Stimulated activated CD4-positive, alpha-beta T cell treated with anti-CD3 and anti-CD28 coated beads, Interleukin-15, amount 100 ng/mL, for 48 hours (primary cell): ENCODE data around the gene IFT57.

Experiments
- DNase-seq, 2 donors: peaks; one replicate each; pipeline ENCODE4 v3.0.0-alpha.2; 2020; ENCODE audit warnings: low read depth in 2 of 2

The IFT57 gene

DNA sequence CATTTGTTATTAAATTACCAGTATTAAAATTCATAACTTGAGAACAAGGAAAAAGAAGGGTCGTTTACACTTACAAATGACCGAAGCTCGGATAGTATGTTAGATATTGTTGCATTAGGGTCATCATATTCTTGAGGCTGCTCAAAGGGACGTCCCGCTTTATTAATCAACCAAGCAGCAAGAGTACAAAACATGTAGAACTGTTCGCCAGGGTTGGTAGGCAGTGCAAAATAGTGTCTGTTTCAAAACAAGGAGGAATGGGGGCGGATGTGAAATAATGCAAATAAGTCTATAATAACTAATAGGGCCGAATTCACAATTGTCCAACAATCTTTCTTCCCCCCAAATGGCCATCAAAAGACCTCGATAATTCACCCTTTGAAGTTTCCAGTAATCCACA, 2.9 kb downstream of the IFT57 start:
- no peak for DNase-seq

GRCh38 chr3:108218811-108219210, 3.4 kb downstream of the IFT57 start:
- no peak for DNase-seq

DNA sequence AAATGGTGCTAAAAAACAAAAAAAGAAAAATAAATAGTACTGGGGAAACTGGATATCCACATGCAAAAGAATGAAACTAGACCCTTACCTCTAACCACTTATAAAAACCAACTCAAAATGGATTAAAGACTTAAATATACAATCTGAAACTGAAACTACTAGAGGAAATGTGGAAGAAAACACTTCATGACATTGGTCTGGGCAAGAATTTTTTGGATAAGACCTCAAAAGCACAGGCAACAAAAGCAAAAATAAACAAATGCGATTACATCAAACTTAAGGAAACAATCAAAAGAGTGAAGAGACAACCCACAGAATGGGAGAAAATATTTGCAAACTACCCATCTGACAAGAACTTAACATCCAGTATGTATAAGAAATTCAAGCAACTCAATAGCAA, 6.4 kb downstream of the IFT57 start:
- no peak for DNase-seq

DNA sequence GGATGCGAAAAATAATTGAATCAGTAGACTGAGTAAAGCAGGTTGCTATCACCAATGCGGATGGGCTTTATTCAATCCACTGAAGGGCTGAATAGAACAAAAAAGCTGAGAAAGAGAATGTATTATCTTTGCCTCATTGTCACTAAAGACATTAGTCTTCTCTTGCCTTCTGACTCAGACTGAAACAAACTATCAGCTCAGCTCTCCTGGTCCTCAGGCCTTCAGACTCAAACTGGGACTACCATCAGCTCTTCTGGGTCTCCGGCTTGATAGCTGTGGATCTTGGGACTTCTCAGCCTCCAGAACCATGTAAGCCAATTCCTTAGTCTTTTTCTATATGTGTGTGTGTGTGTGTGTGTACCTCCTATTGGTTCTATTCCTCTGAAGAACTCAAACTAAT, 12.6 kb downstream of the IFT57 start:
- no peak for DNase-seq

- no peak for DNase-seq
These were observed 13.4 kb downstream of the IFT57 start for GRCh38 chr3:108208831-108209230.

DNA sequence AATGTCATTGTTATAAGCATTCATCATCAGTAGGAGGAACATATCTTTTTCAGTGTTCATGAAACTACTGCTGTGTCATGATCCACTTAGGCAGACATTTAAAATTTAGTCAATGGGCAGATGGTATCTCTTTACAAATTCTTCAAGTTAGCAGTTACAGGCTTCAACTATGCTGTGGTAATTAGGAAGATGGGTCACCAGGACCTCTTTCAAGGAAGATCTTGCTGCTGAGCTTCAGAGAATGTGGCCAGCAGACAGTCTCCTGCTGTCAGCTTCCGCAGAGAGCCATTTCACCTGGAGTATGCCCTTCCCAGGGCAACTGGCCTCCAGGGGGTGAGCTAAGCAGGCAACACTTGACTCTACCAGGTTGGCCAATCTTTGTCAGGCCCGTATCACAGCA, 19.4 kb downstream of the IFT57 start:
- DNase-seq: no peak

- no peak for DNase-seq
These were observed 20.1 kb downstream of the IFT57 start for GRCh38 chr3:108202080-108202479.

DNA sequence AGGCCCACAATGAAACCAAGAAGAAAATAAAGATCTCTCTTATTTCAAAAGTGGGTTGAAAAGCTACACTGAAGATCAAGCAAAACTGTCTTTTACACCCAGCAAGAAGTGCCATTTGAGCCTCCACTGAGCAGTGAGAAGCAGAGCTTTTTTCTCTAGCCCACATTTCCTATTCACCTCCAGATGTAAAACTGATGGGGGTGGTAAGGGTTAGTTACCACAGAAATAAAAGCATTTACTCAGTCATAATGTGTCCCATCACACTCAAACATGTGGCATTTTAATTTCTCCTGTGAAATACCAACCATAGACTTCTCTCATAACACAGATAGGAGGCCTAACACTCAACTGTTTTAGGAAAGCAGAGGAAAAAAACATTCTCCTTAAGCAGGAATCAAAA, 21.0 kb downstream of the IFT57 start:
- no peak for DNase-seq

- no peak for DNase-seq
These were observed 21.6 kb downstream of the IFT57 start for GRCh38 chr3:108200578-108200977.

DNA sequence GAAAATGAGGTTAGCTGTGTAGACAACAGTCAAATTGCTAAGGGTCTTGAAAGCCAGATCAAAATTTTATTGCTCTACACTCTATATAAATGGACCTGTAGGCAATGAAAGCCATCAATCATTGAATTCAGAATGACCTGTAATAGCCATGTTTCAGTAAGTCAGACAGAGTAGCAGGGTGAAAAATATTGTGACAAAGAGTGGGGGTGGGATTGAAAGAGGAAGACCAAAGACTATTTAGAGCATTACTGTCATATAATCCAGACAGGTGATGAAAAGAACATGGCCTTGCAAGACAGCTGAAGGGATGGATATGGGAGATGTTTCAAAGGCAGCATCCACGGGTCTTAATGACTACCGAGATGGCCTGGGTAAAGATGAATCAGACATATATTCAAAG, 22.2 kb downstream of the IFT57 start:
- DNase-seq: no peak

DNA sequence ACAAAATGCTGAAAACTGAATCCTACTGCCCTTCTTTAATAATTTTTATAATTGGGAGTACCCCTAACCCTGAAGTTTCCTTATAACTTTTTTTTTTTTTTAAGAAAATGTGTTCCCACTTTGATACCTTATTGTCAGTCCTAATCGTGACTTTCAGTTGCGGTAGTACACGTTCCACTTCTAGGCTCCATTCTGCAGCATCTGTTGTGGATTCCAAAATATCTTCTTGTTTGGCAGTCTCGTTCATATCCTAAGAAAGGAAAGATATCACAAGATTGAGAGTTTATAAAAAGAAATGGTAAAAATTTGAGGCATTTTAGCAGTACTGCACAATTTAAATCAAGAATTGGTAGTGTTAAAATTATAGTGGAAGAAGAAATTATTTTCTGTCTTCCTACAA, 30.8 kb downstream of the IFT57 start:
- no peak for DNase-seq

DNA sequence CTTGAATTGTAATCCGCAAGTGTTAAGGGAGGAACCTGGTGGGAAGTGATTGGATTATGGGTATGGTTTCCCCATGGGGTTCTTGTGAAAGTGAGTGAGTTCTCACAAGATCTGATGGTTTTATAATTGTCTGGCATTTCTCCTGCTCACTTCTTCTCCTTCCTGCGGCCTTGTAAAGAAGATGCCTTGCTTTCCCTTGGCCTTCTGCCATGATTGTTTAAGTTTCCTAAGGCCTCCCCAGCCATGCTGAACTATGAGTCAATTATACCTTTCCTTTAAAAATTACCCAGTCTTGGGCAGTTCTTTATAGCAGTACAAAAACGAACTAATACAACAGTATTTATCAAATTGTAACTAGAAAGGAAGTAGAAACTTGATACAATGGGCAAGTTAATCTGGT, 31.9 kb downstream of the IFT57 start:
- no peak for DNase-seq

DNA sequence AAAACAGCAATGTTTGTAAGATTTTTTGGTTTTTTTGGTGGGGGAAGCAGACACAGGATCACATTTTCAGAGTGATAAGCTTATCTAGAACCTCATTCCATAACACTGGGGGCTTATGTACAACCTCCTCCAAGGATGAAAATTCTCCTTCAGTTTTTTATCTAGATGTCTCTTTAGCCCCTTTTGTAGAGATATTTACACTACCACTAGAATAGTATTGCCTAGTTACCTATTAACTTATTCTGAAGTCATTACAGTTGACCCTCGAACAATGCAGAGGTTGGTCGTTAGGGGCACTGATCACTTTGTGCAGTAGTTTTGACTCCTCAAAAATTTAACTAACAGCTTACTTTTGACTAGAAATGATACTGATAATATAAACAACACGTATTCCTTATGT, 32.8 kb downstream of the IFT57 start:
- DNase-seq: no peak

DNA sequence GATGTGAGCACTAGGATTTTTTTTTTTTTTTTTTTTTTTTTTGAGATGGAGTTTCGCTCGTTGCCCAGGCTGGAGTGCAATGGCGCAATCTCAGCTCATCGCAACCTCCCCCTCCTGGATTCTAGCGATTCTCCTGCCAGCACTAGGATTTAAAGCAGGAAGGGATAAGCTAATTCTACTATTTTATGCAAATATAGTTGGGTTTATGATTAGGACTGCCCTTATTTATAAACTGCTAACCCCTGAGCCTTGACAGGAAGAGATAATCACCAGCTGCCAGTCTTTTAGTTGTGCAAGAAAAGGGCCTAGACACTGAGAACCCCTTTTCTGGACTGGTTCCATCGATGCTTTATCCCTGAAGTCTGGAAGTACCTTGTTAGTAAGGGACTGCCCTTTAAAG, 36.7 kb downstream of the IFT57 start:
- no peak for DNase-seq

DNA sequence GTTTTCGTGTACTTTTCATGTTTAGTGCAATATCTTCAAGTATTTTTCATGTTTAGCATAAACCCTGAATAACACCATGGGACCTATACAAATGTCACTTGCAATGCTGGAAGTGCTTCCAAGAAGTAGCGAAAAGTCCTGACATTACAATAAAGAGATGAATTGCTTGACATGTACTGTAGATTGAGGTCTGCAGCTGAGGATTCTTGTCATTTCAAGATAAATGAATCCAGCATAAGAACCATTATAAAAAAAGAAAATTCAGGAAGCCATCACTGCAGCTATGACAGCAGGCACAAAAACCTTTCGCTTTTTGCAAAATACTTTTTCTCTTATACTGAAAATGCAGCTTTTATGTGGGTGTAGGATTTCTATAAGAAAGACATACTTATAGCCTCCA, 37.4 kb downstream of the IFT57 start:
- DNase-seq: no peak

DNA sequence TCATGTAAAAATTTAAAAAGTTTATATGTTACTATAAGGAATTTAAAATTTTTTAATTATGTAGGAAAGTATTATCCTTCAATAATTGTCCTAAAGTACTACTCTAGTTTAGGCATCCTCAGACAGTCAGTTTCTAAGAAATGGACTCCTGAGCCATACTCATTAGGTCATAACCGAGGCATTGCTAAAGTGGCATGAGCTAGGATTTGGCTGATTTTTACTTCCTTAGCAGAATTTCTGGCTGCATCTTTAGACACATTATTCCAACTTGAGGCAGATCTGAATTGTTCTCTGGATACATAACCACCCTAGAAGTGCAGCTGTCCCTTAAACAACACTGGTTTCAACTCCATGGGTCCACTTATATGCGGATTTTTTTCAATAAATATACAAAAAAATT, 38.3 kb downstream of the IFT57 start:
- DNase-seq: no peak

GRCh38 chr3:108183181-108183580, 39.0 kb downstream of the IFT57 start:
- no peak for DNase-seq

- DNase-seq: no peak
These were observed 39.9 kb downstream of the IFT57 start for GRCh38 chr3:108182339-108182738.

DNA sequence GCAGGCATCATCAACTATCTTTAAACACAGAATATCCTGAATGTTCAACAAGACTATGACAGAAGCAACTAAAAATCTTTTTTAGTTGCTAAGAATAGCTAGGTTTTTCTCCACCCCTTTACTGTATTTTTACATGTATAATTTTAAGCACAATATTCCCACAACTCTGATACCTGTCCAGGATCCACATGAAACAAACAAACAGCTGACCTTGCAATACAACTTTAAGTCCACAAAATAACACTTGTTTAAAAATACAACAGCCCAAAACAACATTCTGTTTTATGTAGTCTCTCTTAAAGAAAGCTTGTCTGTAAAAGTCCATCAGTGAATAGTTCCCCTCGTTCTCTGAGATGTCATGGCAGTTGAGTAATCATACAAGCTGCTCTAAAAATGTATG, 41.1 kb downstream of the IFT57 start:
- no peak for DNase-seq

GRCh38 chr3:108180194-108180593, 42.0 kb downstream of the IFT57 start:
- no peak for DNase-seq

- DNase-seq: no peak
These were observed 43.5 kb downstream of the IFT57 start for GRCh38 chr3:108178676-108179075.

DNA sequence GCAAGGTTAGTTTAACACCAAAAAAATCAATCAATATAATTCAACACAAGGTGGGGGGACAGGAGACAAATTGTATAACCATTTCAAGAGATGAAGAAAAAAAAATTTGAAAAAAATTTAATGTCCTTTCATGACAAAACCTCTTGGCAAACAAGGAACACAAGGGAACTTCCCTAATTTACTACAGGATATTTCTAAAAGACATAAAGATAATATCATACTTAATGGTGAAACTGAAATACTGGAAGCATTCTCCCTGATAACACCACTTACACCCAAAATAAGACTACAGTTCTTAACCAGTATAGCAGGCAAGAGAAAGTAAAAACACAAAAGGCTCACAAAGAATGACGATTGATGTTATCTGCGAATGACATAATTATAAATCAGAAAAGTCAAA, 44.7 kb downstream of the IFT57 start:
- no peak for DNase-seq

DNA sequence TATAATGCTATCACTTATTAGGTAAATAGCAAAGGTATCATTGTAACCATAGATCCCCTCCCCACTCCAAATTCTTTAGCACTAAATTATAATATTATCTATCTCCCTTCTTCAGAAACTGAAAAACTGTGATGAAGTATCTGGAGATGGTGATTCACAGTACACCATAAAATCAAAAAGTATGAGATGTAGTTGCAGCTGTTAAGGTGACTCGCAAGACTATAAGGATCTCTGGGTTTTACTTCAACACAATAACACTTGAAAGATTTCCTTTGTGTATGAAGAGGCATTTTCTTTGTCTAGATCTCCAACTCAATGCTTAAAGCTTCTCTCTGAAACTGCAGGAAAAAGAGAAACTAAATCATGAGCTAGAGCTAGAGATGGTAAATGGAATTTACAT, 46.9 kb downstream of the IFT57 start:
- no peak for DNase-seq

DNA sequence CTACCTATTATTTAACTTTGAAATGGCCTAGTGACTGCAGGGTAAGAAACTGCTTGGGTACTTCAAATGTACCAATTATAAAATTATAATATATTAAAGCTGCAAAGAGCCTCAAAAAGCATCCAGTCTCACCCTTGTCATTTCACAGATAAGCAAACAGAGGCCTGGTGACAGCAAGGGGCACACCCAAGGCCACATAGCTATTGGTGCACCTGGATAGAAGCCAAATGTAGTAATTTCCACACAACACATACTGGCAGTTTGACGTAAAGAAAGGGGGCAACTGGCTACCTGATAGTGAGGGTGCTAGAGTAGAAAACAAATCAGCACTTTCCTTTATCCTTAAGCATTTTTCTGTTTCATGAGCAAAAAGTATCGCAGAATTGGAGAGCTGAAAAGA, 51.1 kb downstream of the IFT57 start:
- no peak for DNase-seq

DNA sequence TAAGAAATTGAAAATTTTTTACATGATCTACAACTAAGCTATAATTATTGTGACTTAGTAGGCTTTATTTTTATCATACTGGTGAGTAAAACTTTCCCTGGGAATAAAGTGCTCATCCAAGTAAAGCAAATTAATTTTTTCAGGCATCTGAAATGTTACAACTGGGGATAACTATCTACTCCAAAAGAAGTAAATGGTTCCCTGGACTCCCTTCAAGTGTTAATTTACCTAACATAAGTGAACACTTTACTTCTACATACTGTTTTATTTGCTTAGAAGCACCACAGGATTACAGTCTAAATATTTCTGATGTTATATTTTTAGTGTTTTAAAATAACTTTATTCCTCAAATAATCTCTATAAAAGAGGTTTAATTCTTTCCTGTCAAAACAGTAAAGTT, 57.8 kb downstream of the IFT57 start:
- DNase-seq: no peak
